Endothelial cell of umbilical vein (primary cell): ENCODE measurements around the gene PRKG1. TPM values are rescaled to one million over a fixed set of nuclear protein-coding genes. Genes with fewer than 3 reads are reported as not detected.

ENCODE experiments used
- BruUV-seq: library from RNA; stranded (reverse); fragments of 400-500 nt; replicated peaks from 2 replicates; lab custom pipeline; 2021; lab: Mats Ljungman, UMichigan
- CTCF ChIA-PET: fragments of 300-600, 350-600 bp; sonication (Branson Sonifier 250); formaldehyde crosslinking; loops from one replicate; lab custom pipeline; 2021; ENCODE audit warnings: antibody characterized with exemption, inconsistent platforms; lab: Charles Lee
- POLR2A ChIA-PET: fragments of 300-600, 350-600 bp; sonication (Branson Sonifier 250); formaldehyde crosslinking; loops from one replicate; lab custom pipeline; 2021; ENCODE audit warnings: antibody characterized with exemption, inconsistent platforms; lab: Charles Lee
- DNase-seq: peaks from one replicate; pipeline ENCODE4 v3.0.0-alpha.2; 2011; ENCODE audit warnings: low read depth, low spot score
- FAIRE-seq: peaks from 2 replicates; lab custom pipeline; 2011; peaks lifted over from hg19 to GRCh38; lab: Jason Lieb, UNC
- H2AFZ ChIP-seq: 2 replicates; pipeline ENCODE4 v1.6.0; 2012; ENCODE audit warnings: low read depth, low read length, control low read depth, inconsistent platforms
- H3K27ac ChIP-seq: 2 replicates; pipeline ENCODE4 v1.5.1; 2011; ENCODE audit warnings: low read depth, mild to moderate bottlenecking, control low read depth, low read length, moderate library complexity; ENCODE audit not compliant: insufficient read depth
- H3K27me3 ChIP-seq, 2 experiments: 2 replicates each; pipeline versions ENCODE4 v1.6.0 to v1.6.1; 2011; ENCODE audit warnings: low read length in 2 of 2, mixed read lengths in 1 of 2; ENCODE audit not compliant: control insufficient read depth in 2 of 2, insufficient read depth in 2 of 2
- H3K36me3 ChIP-seq, 2 experiments: 2 replicates in 1 of 2; 3 replicates in 1 of 2; pipeline ENCODE4 v1.5.1; 2011; ENCODE audit warnings: low read length in 2 of 2, mild to moderate bottlenecking in 1 of 2, moderate library complexity in 1 of 2; ENCODE audit not compliant: control insufficient read depth in 2 of 2, insufficient read depth in 2 of 2; ENCODE audit errors: extremely low read depth in 1 of 2
- H3K4me1 ChIP-seq: 3 replicates; pipeline ENCODE4 v1.5.1; 2011; ENCODE audit warnings: mild to moderate bottlenecking, low read length; ENCODE audit not compliant: control insufficient read depth, insufficient read depth; ENCODE audit errors: extremely low read depth
- H3K4me2 ChIP-seq: 2 replicates; pipeline ENCODE4 v1.6.1; 2011; ENCODE audit warnings: low read length, control low read depth, mixed read lengths; ENCODE audit not compliant: insufficient read depth
- H3K4me3 ChIP-seq, 3 experiments: fragments of 200-600 bp in 1 of 3; sonication (generic), shearing (Covaris generic) in 1 of 3; replicated peaks in 1 of 3; 2 replicates each; pipeline ENCODE4 v1.5.1; 2011 to 2016; ENCODE audit warnings: control low read depth in 3 of 3, low read length in 3 of 3, mild to moderate bottlenecking in 2 of 3, inconsistent platforms in 1 of 3, low read depth in 1 of 3, moderate library complexity in 1 of 3; ENCODE audit not compliant: insufficient read depth in 1 of 3
- H3K79me2 ChIP-seq: 2 replicates; pipeline ENCODE4 v1.6.0; 2012; ENCODE audit warnings: low read length, inconsistent platforms; ENCODE audit not compliant: control insufficient read depth, insufficient read depth
- H3K9ac ChIP-seq: replicated peaks from 2 replicates; pipeline ENCODE3; 2011; ENCODE audit warnings: low read length, control low read depth; ENCODE audit not compliant: insufficient read depth; ENCODE audit errors: extremely low read depth
- H3K9me1 ChIP-seq: replicated peaks from 3 replicates; pipeline ENCODE4 v1.6.0; 2011; ENCODE audit warnings: mild to moderate bottlenecking, low read length; ENCODE audit not compliant: control insufficient read depth, insufficient read depth; ENCODE audit errors: extremely low read depth
- H3K9me3 ChIP-seq: replicated peaks from 2 replicates; pipeline ENCODE4 v1.5.1; 2012; ENCODE audit warnings: low read length, inconsistent platforms; ENCODE audit not compliant: control insufficient read depth, insufficient read depth
- H4K20me1 ChIP-seq: replicated peaks from 2 replicates; pipeline ENCODE3; 2011; ENCODE audit warnings: mild to moderate bottlenecking, low read length; ENCODE audit not compliant: control insufficient read depth, insufficient read depth; ENCODE audit errors: extremely low read depth
- EZH2 ChIP-seq: IDR thresholded peaks from 2 replicates; pipeline ENCODE4 v1.6.1; 2012; ENCODE audit warnings: borderline replicate concordance, low read depth, mild to moderate bottlenecking, moderate library complexity, low read length, inconsistent platforms; ENCODE audit not compliant: severe bottlenecking
- FOS ChIP-seq: IDR thresholded peaks from 2 replicates; pipeline ENCODE4 v1.6.1; 2011; ENCODE audit warnings: mild to moderate bottlenecking, low read length, moderate library complexity, borderline replicate concordance; ENCODE audit not compliant: insufficient read depth
- GATA2 ChIP-seq: IDR thresholded peaks from 2 replicates; pipeline ENCODE4 v1.7.0; 2011; ENCODE audit warnings: low read depth, mild to moderate bottlenecking, moderate library complexity, mixed read lengths, low read length; ENCODE audit not compliant: insufficient read length, insufficient read depth
- MAX ChIP-seq: IDR thresholded peaks from 2 replicates; pipeline ENCODE4 v1.6.1; 2011; ENCODE audit not compliant: insufficient read depth, insufficient read length
- MYC ChIP-seq: IDR thresholded peaks from one replicate; pipeline ENCODE4 v1.6.1; 2011; ENCODE audit warnings: mild to moderate bottlenecking, low read depth, low read length
- dilution Hi-C: fragments of 300-500 bp; cut with MboI; formaldehyde crosslinking; loops from one replicate; pipeline ENCODE4 v1.15.0; 2019; ENCODE audit warnings: low sequenced_read_pairs; ENCODE audit not compliant: extremely low pct_ligation_motif_present
- intact Hi-C: fragments of 100-400 bp; cut with micrococcal nuclease; formaldehyde crosslinking; loops from one replicate; pipeline ENCODE4 v1.10.0; 2022
- polyA plus RNA-seq, 4 experiments: library from polyadenylated mRNA; depleted of rRNA in 3 of 4; stranded (reverse) in 3 of 4; unstranded in 1 of 4; fragments of >200 nt; gene quantifications; 2 replicates each; pipeline versions ENCODE4 v1.2.1 to v1.2.3, GENCODE V29; 2011 to 2012; ENCODE audit warnings: missing spikeins in 1 of 4
- total RNA-seq: library from RNA; stranded (reverse); gene quantifications from 2 replicates; pipeline ENCODE4 v1.2.3, GENCODE V29; 2021

Gene PRKG1
- total and polyA plus RNA-seq, 2 donors (not counting 3 experiments of a cell fraction or from before 2014, with no cell fraction given) = 0.01 to 0.18 TPM

- H3K9ac ChIP-seq = no peak overlapping the region
- H3K27me3 ChIP-seq = no peaks in the 10 kb centered on the region
- H3K27ac ChIP-seq = peak overlapping the region; percentile 13
- H3K4me1 ChIP-seq = peaks cover 15% of the 10 kb centered on the region
- POLR2A ChIA-PET = interaction anchor here (0.6 kb wide), 1 partner anchor 17 kb away, joined by 4 read pairs; no protein-coding TSS in a partner anchor
- H2AFZ ChIP-seq = no peak overlapping the region
- peak; percentile 84 for TF ChIP-seq GATA2
- no peak for TF ChIP-seq FOS
- no peak for TF ChIP-seq MYC
- TF ChIP-seq EZH2 = no peak
- no peaks in the 10 kb centered on the region for H3K36me3 ChIP-seq
- DNase-seq = peak; percentile 94
- no peaks in the 10 kb centered on the region for H3K79me2 ChIP-seq
- FAIRE-seq = peak; percentile 81
- peak overlapping the region; percentile 19 for H3K4me2 ChIP-seq
- H3K9me3 ChIP-seq = no peaks in the 10 kb centered on the region
- intact Hi-C loops = no loop called here
- peaks cover 2% of the 10 kb centered on the region for H3K9me1 ChIP-seq
- no TSS peak for BruUV-seq
- no peaks in the 10 kb centered on the region for H4K20me1 ChIP-seq
- dilution Hi-C loops = no loop called here
- no peak overlapping the region for H3K4me3 ChIP-seq
- CTCF ChIA-PET = no interaction called here
Observed at GRCh38 chr10:51244748-51245490, 170.6 kb downstream of the PRKG1 start.

GRCh38 chr10:51246156-51246555 lies 171.9 kb downstream of the PRKG1 start:
- dilution Hi-C loops = no loop called here
- POLR2A ChIA-PET = no interaction called here

More at GRCh38 chr10:51246156-51246555, 171.9 kb downstream of the PRKG1 start:
- DNase-seq (peak; percentile 78), FAIRE-seq (peak; percentile 79)
- H2AFZ ChIP-seq = no peak overlapping the region
- TF ChIP-seq FOS (no peak), GATA2 (peak; percentile 67), MYC (no peak), MAX (no peak)
- H3K27me3 ChIP-seq = no peaks in the 10 kb centered on the region
- H3K4me1 ChIP-seq = peaks cover 22% of the 10 kb centered on the region
- no peaks in the 10 kb centered on the region for H3K9me3 ChIP-seq
- H3K9me1 ChIP-seq = peaks cover 2% of the 10 kb centered on the region
- intact Hi-C loops = no loop called here
- no peak overlapping the region for H3K4me3 ChIP-seq
- H3K9ac ChIP-seq = no peak overlapping the region
- H3K79me2 ChIP-seq = no peaks in the 10 kb centered on the region
- no peaks in the 10 kb centered on the region for H3K36me3 ChIP-seq
- no peak overlapping the region for H3K4me2 ChIP-seq
- CTCF ChIA-PET = interaction anchor here (1.3 kb wide), 1 partner anchor 12 kb away, joined by 3 read pairs; no protein-coding TSS in a partner anchor
- no TSS peak for BruUV-seq
- no peak overlapping the region for H3K27ac ChIP-seq
- H4K20me1 ChIP-seq = no peaks in the 10 kb centered on the region
